Measurements from ENCODE around the gene PXMP2. TPM values are rescaled to one million over a fixed set of nuclear protein-coding genes. Genes with fewer than 3 reads are reported as not detected.

Gene PXMP2
- total RNA-seq, 4 donors from 2014 or later: 22.6 to 91.4 (median 31.9) TPM

DNA sequence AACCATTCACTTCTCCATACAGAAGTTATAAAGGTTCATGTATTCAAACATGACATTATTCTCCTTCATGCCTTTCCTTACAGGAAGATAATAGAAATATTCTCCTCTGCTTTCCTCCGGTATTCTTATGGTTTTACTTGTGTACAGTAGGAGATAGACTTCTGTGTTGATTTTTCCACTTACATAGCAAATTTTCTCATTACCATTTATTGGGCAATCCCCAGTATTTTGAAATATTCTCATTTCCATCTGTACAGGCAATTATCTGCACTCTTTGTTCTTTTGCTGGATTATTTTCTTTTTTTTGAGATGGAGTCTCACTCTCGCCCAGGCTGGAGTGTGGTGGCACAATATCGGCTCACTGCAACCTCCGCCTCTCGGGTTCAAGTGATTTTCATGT is 11.0 kb downstream of the PXMP2 start:
- ATAC-seq (ENCODE audit: low FRiP score) (no peak), DNase-seq (ENCODE audit: low spot score) (no peak)
- TF ChIP-seq, protein P1, sequence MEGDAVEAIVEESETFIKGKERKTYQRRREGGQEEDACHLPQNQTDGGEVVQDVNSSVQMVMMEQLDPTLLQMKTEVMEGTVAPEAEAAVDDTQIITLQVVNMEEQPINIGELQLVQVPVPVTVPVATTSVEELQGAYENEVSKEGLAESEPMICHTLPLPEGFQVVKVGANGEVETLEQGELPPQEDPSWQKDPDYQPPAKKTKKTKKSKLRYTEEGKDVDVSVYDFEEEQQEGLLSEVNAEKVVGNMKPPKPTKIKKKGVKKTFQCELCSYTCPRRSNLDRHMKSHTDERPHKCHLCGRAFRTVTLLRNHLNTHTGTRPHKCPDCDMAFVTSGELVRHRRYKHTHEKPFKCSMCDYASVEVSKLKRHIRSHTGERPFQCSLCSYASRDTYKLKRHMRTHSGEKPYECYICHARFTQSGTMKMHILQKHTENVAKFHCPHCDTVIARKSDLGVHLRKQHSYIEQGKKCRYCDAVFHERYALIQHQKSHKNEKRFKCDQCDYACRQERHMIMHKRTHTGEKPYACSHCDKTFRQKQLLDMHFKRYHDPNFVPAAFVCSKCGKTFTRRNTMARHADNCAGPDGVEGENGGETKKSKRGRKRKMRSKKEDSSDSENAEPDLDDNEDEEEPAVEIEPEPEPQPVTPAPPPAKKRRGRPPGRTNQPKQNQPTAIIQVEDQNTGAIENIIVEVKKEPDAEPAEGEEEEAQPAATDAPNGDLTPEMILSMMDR (IDR thresholded peaks at IDR 0.05): no peak

DNA sequence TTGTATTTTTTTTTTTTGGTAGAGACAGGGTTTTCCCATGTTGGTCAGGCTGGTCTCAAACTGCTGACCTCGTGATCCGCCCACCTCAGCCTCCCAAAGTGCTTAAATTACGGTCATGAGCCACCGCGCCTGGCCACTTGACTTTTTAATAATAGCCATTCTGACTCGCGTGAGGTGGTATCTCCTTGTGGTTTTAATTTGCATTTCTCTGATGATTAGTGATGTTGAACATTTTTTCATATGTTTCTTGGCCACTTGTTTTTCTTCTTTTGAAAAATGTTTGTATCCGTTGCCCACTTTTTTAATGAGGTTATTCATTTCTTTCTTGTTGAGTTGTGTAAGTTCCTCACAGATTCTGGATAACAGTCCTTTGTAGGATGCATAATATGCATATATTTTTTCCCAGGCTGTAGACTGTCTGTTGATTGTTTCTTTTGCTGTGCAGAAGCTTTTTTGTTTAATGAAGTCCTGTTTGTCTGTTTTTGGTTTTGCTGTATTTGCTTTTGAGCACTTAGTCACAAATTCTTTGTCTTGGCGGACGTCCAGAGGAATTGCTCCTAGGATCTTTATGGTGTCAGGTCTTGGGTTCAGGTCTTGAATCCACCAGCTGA is 12.9 kb downstream of the PXMP2 start:
- ATAC-seq (ENCODE audit: low FRiP score) (no peak), DNase-seq (ENCODE audit: low spot score) (no peak)
- TF ChIP-seq, protein P1 (IDR thresholded peaks at IDR 0.05): no peak

DNA sequence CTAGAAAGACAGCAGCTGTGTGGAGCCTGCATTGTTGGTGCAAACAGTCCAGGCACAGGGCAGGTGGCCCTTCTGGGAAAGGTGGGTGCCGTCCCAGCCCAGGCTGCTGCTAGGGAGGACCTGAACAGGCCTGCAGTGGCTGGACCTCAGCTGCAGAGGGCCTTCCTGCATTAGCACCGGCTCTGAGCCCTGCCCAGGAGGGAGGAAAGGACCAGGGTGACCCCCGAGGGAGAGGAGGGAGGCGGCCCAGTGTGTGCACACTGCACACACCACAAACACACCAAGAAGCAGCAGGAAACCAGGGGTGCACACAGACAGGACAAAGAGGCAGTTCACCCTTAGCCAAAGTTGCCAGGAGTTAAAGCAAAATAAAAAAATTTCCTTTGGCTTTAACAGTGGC is 15.3 kb downstream of the PXMP2 start:
- ATAC-seq (ENCODE audit: low FRiP score) (no peak), DNase-seq (ENCODE audit: low spot score) (no peak)
- TF ChIP-seq, protein P1 (IDR thresholded peaks at IDR 0.05): no peak

DNA sequence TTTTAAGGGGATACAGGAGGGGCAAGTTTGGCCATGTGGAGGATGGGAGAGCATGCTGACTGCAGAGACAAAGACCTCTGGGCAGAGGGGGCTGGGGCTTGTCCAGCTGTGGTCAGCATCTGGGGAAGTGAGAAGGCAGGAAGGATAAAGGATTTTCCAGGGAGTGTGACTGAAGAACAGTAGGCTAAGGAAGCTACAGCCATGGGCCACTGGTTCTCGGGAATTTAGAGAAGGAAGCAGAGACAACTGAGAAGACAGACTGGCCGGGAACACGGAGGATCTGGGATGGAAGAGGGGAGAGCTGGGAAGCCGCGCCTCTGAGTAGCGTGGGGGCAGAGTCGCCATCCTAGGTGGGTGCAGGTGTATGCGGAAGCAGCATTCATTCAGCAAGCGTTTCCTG is 16.3 kb downstream of the PXMP2 start:
- TF ChIP-seq, protein P1 (IDR thresholded peaks at IDR 0.05): no peak
- no peak for ATAC-seq (ENCODE audit: low FRiP score)
- DNase-seq (ENCODE audit: low spot score): no peak

DNA sequence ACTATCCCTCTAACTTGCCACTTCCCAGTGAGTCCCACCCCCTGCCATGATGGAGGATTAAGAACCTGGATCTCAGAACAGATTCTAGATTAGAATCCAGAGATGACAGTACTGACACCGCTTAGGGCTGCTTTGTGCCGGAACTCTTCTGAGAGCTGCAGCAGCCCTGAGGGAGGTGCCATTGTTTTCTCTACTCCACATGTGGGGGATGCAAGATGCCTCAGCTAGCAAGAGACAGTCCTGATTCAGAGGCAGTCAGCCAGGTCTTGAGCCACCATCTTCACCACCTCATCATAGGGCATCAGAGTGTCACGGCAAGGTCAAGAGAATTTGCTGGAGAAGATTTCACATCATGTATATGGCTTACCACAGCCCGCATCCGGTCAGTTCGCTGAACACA is 19.9 kb downstream of the PXMP2 start:
- TF ChIP-seq, protein P1 (IDR thresholded peaks at IDR 0.05): no peak

DNA sequence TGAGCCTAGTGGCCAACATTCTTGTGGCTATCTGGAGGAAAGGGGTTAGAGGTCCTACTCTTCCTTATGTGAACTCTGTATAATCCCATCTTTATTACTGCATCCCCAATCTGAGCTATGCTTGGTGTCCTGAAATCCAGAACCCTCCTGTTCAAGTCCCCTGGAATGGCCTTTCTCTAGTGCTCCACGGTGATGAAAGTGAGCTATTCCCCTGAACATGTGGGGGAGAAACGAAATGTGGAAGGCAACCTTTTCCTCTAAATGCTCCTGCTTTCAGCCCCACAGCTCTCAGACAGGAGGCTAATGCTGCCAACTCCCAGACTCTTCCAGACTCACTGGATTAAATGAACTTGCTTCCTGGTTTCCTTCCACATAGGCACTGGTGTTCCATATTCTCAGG is 20.8 kb downstream of the PXMP2 start:
- no peak for ATAC-seq (ENCODE audit: low FRiP score)
- TF ChIP-seq, protein P1 (IDR thresholded peaks at IDR 0.05): no peak
- DNase-seq (ENCODE audit: low spot score): no peak

More for the DNA sequence above, 19.9 kb downstream of the PXMP2 start:
- DNase-seq (ENCODE audit: low spot score) (no peak), ATAC-seq (ENCODE audit: low FRiP score) (no peak)

DNA sequence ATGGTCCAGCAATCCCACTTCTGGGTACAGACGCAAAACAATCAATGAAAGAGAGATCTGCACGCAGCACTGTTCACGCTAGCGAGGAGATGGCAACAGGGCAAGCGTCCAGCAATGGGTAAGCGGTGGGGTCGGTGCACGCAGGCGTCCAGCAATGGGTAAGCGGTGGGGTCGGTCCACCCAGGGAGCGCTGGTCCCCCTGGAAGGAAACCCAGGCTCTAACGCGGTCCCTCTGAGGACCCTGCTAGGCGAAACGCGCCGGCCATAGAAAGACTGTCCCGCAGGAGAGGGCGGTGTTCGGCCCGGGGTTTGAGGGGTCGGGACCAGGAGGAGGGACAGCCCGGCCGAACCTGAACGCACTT is 22.6 kb downstream of the PXMP2 start:
- ATAC-seq (ENCODE audit: low FRiP score) (peak; percentile 37), DNase-seq (ENCODE audit: low spot score) (no peak)
- TF ChIP-seq, protein P1 (IDR thresholded peaks at IDR 0.05): no peak
